HG02973 (cell line): ENCODE data around the gene CFD.
"Not testable (repeated sequence)": the region's sequence is repeated elsewhere in the genome, so short reads cannot be mapped to it uniquely, and the experiment has no call there.

ENCODE experiments used
- ATAC-seq: cut with Tn5 transposase; IDR thresholded peaks from one replicate; pipeline ENCODE4 v1.9.1; 2021; ENCODE audit warnings: moderate library complexity; ENCODE audit not compliant: unreplicated experiment

The CFD gene

GRCh38 chr19:887599-887998 lies 28.1 kb downstream of the CFD start:
- ATAC-seq = no peak

GRCh38 chr19:888581-889385 lies 29.3 kb downstream of the CFD start:
- ATAC-seq = no peak

- ATAC-seq = no peak
Measured at GRCh38 chr19:889662-890295, 30.3 kb downstream of the CFD start.

GRCh38 chr19:890831-891230 lies 31.4 kb downstream of the CFD start:
- no peak for ATAC-seq

GRCh38 chr19:891421-892200 lies 32.1 kb downstream of the CFD start:
- ATAC-seq = not testable (repeated sequence)

GRCh38 chr19:892243-892893 lies 32.9 kb downstream of the CFD start:
- peak; percentile 9 for ATAC-seq

- ATAC-seq = peak; percentile 77
Measured at GRCh38 chr19:892894-893689, 33.6 kb downstream of the CFD start, which contains the start of the genes MED16 and RNU6-9. Gene MED16 (minus strand): TSS chr19:893187. CDS start chr19:891131, 2,056 bp downstream. Gene RNU6-9 (plus strand): TSS chr19:893484.

GRCh38 chr19:896434-896833 lies 37.0 kb downstream of the CFD start:
- no peak for ATAC-seq

- no peak for ATAC-seq
Measured at GRCh38 chr19:896999-897398, 37.5 kb downstream of the CFD start.

- no peak for ATAC-seq
Measured at GRCh38 chr19:897442-898039, 38.1 kb downstream of the CFD start.

- ATAC-seq = no peak
Measured at GRCh38 chr19:898663-899062, 39.2 kb downstream of the CFD start.

- ATAC-seq = no peak
Measured at GRCh38 chr19:899336-900042, 40.0 kb downstream of the CFD start.

- ATAC-seq = no peak
Measured at GRCh38 chr19:900043-900301, 40.5 kb downstream of the CFD start.

- no peak for ATAC-seq
Measured at GRCh38 chr19:900302-901111, 41.0 kb downstream of the CFD start.

GRCh38 chr19:901216-902092 lies 42.0 kb downstream of the CFD start:
- ATAC-seq = no peak

- no peak for ATAC-seq
Measured at GRCh38 chr19:902093-902370, 42.6 kb downstream of the CFD start.

GRCh38 chr19:902446-903226 lies 43.2 kb downstream of the CFD start:
- no peak for ATAC-seq
